ENCODE results near the gene CASZ1. TPM values are rescaled to one million over a fixed set of nuclear protein-coding genes. Genes with fewer than 3 reads are reported as not detected.

CASZ1 gene
- total and polyA plus RNA-seq, 10 of the 15 experiments (the other 5 are each of a cell fraction or from before 2014, with no cell fraction given): 0.52 to 9.8 (median 3.7) TPM

DNA sequence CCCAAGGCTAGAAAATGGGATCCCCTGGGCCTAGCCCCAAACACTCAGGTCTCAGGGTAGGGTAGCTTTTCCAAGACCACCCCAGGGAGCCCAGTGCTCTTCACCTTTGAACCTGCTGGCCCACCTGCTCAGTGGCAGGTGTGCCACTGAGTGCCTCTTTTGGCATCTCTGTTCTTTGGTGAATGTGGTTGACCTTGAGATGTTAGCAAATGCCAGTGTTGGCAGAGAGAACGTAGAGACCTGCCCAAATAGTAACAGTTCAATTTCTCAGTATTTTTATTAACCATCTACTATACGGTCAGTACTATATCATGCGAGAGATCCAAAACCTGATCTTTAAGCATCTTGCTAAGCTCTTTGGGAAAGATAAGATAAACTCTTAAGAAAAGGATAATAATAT lies 193.5 kb downstream of the CASZ1 start:
- Histone ChIP-seq H3K4me3 (no peak overlapping the region), H3K4me2 (ENCODE audit: control insufficient read depth, insufficient read depth) (no peak overlapping the region), H2AFZ (ENCODE audit: control insufficient read depth, low read depth, low read length) (no peak overlapping the region), H4K20me1 (ENCODE audit: control insufficient read depth, insufficient read depth) (no peaks in the 10 kb centered on the region), H3K27me3 (replicated peaks in 1 of 2; ENCODE audit: control insufficient read depth in 2 of 2, insufficient read depth in 2 of 2, low read length in 1 of 2) (no peaks in the 10 kb centered on the region), H3K79me2 (ENCODE audit: control insufficient read depth, insufficient read depth, low read length) (no peaks in the 10 kb centered on the region), H3K9ac (ENCODE audit: control insufficient read depth, insufficient read depth, low read length) (no peak overlapping the region), H3K27ac (ENCODE audit: control insufficient read depth, insufficient read depth) (no peak overlapping the region), H3K9me3 (replicated peaks; ENCODE audit: control insufficient read depth, insufficient read depth, low read length) (no peaks in the 10 kb centered on the region), H3K36me3 (ENCODE audit: control insufficient read depth in 2 of 2, insufficient read depth in 2 of 2, low read length in 1 of 2) (peaks cover 0 to 2% of the 10 kb centered on the region in 2 experiments; a peak in 1 of 4 replicates), H3K4me1 (ENCODE audit: control insufficient read depth, insufficient read depth, low read length) (no peaks in the 10 kb centered on the region)
- ChIA-PET SMC1A (ENCODE audit: uncharacterized antibody, unreplicated experiment) (no interaction called here), POLR2A (no interaction called here), RAD21 (ENCODE audit: unreplicated experiment) (no interaction called here), CTCF (interaction anchor here (0.9 kb wide), 1 partner anchor 96 kb away, joined by 3 read pairs; no protein-coding TSS in a partner anchor)
- DNase-seq (ENCODE audit: low read depth, low spot score) (no peak), FAIRE-seq (no peak), ATAC-seq (no peak)
- in situ Hi-C loops (cut with MboI): no loop called here
- no peak for TF ChIP-seq NR2F1 (conservative IDR thresholded peaks at IDR 0.05)
- TF ChIP-seq NFYA (IDR thresholded peaks at IDR 0.05; ENCODE audit: borderline replicate concordance, low read depth, low read length): no peak
- TF ChIP-seq SMC3 (IDR thresholded peaks at IDR 0.05; ENCODE audit: borderline replicate concordance, low read length): no peak
- TF ChIP-seq SREBF1 (IDR thresholded peaks at IDR 0.05; ENCODE audit: low read length): no peak
- TF ChIP-seq IKZF2 (IDR thresholded peaks at IDR 0.05): no peak
- TF ChIP-seq NFXL1 (IDR thresholded peaks at IDR 0.05; ENCODE audit: borderline replicate concordance): no peak
- no peak for TF ChIP-seq ZBED1 (IDR thresholded peaks at IDR 0.05; ENCODE audit: borderline replicate concordance)
- TF ChIP-seq MYB (IDR thresholded peaks at IDR 0.05; ENCODE audit: borderline replicate concordance, low read depth, low read length): no peak
- TF ChIP-seq EP300 (IDR thresholded peaks at IDR 0.05; ENCODE audit: borderline replicate concordance in 1 of 2, control insufficient read depth in 1 of 2, low read depth in 2 of 2, low read length in 2 of 2): no peak
- no peak for TF ChIP-seq GABPA (IDR thresholded peaks at IDR 0.05; ENCODE audit: low read depth)
- TF ChIP-seq FOS (IDR thresholded peaks at IDR 0.05; ENCODE audit: borderline replicate concordance, extremely low read depth, insufficient read length): no peak
- no peak for TF ChIP-seq TCF3 (IDR thresholded peaks at IDR 0.05; ENCODE audit: borderline replicate concordance, insufficient read depth, low read depth, low read length)
- TF ChIP-seq ATF7 (IDR thresholded peaks at IDR 0.05; ENCODE audit: low read depth): no peak
- TF ChIP-seq TARDBP (IDR thresholded peaks at IDR 0.05; ENCODE audit: borderline replicate concordance): no peak
- no TSS peak for BruUV-seq (replicated peaks)
- 96% methylated on average over 3 of the region's 3 CpGs for WGBS (ENCODE audit: insufficient coverage, insufficient replicate concordance, low lambda C conversion rate, missing lambda C conversion rate)
- intact Hi-C loops (cut with micrococcal nuclease; ENCODE audit: unreplicated experiment): loop anchor here (10.0 kb wide), 1 partner anchor 98 kb away; no protein-coding TSS in a partner anchor
